GM10266 (cell line): Measurements from ENCODE around the gene RPL18.
"Not testable (repeated sequence)": the region's sequence is repeated elsewhere in the genome, so short reads cannot be mapped to it uniquely, and the experiment has no call there.

ENCODE experiments used
- DNase-seq: peaks from one replicate; pipeline ENCODE4 v3.0.0; 2012; ENCODE audit errors: extremely low spot score
- TF ChIP-seq, protein P1 (sequence below): IDR thresholded peaks from 2 replicates; pipeline ENCODE4 v1.5.1; 2012; ENCODE audit warnings: mild to moderate bottlenecking, low read depth; ENCODE audit not compliant: control insufficient read depth, insufficient read depth; ENCODE audit errors: missing control alignments

RPL18 gene

DNA sequence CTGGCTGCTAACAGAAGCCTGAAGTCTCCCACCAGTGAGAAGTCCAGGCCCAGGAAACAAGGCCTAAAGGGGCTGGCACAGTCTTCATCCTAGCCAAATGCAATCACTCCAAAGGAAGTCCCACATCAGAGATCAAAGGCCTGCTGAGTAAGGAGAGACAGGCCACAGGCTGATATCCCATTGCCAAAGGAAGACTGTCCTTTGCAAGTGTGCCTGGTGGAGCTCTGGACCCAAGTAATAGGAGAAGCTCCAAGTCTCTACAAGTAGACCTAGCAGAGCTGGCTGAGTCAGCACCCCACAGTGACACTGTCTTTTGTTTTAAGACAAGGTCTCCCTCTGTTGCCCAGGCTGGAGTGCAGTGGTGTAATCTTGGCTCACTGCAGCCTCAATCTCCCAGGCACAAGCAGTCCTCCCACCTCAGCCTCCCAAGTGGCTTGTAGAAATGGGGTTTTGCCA lies 13.7 kb upstream of the RPL18 start:
- DNase-seq: no peak
- TF ChIP-seq, protein P1, sequence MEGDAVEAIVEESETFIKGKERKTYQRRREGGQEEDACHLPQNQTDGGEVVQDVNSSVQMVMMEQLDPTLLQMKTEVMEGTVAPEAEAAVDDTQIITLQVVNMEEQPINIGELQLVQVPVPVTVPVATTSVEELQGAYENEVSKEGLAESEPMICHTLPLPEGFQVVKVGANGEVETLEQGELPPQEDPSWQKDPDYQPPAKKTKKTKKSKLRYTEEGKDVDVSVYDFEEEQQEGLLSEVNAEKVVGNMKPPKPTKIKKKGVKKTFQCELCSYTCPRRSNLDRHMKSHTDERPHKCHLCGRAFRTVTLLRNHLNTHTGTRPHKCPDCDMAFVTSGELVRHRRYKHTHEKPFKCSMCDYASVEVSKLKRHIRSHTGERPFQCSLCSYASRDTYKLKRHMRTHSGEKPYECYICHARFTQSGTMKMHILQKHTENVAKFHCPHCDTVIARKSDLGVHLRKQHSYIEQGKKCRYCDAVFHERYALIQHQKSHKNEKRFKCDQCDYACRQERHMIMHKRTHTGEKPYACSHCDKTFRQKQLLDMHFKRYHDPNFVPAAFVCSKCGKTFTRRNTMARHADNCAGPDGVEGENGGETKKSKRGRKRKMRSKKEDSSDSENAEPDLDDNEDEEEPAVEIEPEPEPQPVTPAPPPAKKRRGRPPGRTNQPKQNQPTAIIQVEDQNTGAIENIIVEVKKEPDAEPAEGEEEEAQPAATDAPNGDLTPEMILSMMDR: no peak

DNA sequence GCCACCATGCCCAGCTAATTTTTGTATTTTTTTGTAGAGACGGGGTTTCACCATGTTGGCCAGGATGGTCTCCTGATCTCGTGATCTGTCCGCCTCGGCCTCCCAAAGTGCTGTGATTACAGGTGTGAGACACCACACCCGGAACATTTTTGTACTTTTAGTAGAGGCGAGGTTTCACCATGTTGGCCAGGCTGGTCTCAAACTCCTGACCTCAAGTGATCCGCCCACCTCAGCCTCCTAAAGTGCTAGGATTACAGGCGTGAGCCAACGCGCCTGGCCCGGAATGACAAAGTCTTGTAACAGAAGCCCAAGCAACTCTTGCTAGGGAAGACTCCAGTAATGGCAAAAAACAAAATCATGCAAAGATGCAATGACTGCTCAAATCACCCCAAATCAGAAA lies 13.3 kb upstream of the RPL18 start:
- not testable (repeated sequence) for DNase-seq

DNA sequence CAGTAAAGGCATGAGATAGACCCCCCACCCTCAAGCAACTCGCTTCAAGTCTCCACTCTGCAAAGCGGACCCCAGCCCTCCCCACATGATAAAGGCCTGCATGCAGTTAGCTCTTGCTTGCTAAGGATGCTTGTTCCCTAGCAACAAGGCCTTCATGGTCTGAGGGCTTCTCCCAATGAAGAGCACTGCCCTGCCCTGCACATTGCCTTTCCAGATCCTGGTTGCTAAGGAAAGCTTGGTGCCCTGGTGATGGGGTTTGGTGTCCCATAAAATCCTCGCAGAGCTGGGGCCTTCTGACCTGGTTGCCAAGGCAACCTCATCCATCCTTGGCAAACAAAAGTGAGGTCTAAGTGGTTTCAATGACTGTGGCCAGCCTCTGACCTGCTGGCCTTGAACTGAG lies 12.2 kb upstream of the RPL18 start:
- TF ChIP-seq, protein P1: no peak
- DNase-seq: no peak

DNA sequence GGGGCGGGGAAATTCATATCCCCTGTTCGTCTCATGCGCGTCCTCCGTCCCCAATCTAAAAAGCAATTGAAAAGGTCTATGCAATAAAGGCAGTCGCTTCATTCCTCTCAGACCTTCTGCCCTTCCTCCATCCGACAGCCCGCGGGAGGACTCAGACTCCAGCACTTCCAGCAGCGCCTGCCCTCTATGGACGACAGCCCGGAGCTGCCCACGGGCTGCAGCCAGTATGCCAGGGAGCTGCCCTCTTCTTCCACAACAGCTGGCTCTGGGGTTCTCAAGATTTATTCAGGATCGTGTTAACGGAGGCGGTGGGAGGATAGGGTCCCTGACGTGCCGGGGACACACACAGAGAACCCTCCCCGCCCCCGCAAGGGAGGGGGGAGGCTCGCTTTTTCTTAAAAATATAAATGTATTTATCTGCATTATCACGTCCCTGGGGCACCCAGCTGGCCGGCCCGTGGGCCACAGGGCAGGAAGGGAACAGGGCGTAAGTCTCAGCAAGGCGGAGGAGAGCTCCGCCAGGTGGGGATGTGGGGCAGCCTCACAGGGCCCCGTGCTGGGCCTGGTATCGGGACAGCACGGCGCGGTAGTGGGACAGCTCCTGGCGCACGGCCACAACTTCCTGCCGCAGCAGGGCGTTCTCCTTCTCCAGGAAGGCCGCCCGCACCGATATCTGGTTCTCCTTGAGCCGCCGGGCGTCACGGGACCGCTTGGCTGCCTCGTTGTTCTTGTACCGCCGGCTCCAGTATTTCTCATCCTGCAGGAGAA lies 11.5 kb upstream of the RPL18 start:
- TF ChIP-seq, protein P1: no peak
- no peak for DNase-seq

DNA sequence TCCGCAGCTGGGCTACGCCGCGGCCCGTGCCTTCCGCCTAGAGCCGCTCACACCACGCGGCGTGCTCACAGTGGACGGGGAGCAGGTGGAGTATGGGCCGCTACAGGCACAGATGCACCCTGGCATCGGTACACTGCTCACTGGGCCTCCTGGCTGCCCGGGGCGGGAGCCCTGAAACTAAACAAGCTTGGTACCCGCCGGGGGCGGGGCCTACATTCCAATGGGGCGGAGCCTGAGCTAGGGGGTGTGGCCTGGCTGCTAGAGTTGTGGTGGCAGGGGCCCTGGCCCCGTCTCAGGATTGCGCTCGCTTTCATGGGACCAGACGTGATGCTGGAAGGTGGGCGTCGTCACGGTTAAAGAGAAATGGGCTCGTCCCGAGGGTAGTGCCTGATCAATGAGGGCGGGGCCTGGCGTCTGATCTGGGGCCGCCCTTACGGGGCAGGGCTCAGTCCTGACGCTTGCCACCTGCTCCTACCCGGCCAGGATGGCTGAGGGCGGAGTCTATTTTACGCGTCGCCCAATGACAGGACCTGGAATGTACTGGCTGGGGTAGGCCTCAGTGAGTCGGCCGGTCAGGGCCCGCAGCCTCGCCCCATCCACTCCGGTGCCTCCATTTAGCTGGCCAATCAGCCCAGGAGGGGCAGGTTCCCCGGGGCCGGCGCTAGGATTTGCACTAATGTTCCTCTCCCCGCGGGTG lies 10.8 kb upstream of the RPL18 start:
- TF ChIP-seq, protein P1: no peak
- no peak for DNase-seq

DNA sequence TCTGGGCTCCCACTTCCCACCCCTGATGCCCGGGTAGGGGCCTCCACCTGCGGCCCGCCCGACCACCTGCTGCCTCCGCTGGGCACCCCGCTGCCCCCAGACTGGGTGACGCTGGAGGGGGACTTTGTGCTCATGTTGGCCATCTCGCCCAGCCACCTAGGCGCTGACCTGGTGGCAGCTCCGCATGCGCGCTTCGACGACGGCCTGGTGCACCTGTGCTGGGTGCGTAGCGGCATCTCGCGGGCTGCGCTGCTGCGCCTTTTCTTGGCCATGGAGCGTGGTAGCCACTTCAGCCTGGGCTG lies 10.3 kb upstream of the RPL18 start:
- DNase-seq: no peak

DNA sequence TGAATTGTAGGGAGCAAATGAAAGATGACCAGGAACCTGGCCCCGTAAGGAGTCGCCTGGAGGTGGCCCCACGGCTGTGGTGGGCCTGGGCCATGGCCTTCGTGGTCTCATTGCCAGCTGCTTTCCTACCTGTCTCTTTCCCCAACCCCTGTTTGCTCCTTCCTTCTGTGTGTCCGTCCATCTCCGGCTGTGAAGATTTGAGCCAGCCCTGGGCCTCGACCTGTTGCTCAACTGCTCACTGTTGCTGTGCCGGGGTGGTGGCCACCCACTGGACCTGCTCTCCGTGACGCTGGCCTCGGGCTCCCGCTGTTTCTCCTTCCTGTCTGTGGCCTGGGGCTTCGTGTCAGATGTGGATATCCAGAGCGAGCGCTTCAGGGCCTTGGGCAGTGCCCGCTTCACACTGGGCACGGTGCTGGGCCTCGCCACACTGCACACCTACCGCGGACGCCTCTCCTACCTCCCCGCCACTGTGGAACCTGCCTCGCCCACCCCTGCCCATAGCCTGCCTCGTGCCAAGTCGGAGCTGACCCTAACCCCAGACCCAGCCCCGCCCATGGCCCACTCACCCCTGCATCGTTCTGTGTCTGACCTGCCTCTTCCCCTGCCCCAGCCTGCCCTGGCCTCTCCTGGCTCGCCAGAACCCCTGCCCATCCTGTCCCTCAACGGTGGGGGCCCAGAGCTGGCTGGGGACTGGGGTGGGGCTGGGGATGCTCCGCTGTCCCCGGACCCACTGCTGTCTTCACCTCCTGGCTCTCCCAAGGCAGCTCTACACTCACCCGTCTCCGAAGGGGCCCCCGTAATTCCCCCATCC lies 9.7 kb upstream of the RPL18 start:
- DNase-seq: no peak
- TF ChIP-seq, protein P1: no peak

More for the DNA sequence above, 10.3 kb upstream of the RPL18 start:
- TF ChIP-seq, protein P1: no peak
